PC-9 (cell line): ENCODE data around the gene MACC1. TPM values are rescaled to one million over a fixed set of nuclear protein-coding genes. Genes with fewer than 3 reads are reported as not detected.
A peak's percentile ranks its signal among the peaks of the same experiment; 100 is the strongest.

Experiments used
- BruUV-seq: library from RNA; stranded (reverse); fragments of 400-500 nt; replicated peaks from 2 replicates; lab custom pipeline; 2021; lab: Mats Ljungman, UMichigan
- CTCF ChIA-PET: fragments of 300-600 bp; sonication (Branson Sonifier 250); formaldehyde crosslinking; loops from one replicate; lab custom pipeline; 2022; ENCODE audit warnings: antibody characterized with exemption; lab: Charles Lee
- POLR2A ChIA-PET: fragments of 300-600 bp; sonication (Branson Sonifier 250); formaldehyde crosslinking; loops from one replicate; lab custom pipeline; 2022; ENCODE audit warnings: antibody characterized with exemption; ENCODE audit not compliant: unreplicated experiment; lab: Charles Lee
- DNase-seq, 2 experiments: peaks; one replicate each; pipeline versions ENCODE4 v3.0.0 to v3.0.0-alpha.2; 2015 to 2022; ENCODE audit warnings: mixed read lengths in 1 of 2
- H2AFZ ChIP-seq: fragments of 200-600 bp; sonication (generic); 2 replicates; pipeline ENCODE4 v1.8.1; 2017; ENCODE audit warnings: antibody characterized with exemption
- H3F3A ChIP-seq: fragments of 200-600 bp; sonication (generic); 2 replicates; pipeline ENCODE4 v1.8.1; 2017; ENCODE audit warnings: antibody characterized with exemption, mild to moderate bottlenecking, low read depth; ENCODE audit not compliant: insufficient read depth
- H3K27ac ChIP-seq: fragments of 200-600 bp; sonication (generic); 2 replicates; pipeline ENCODE4 v1.6.1; 2016; ENCODE audit warnings: mixed run types
- H3K27me3 ChIP-seq: fragments of 200-600 bp; sonication (generic); 2 replicates; pipeline ENCODE4 v1.6.1; 2016; ENCODE audit warnings: low read depth, mixed run types; ENCODE audit not compliant: insufficient read depth
- H3K36me3 ChIP-seq: fragments of 200-600 bp; sonication (generic); 2 replicates; pipeline ENCODE4 v1.6.1; 2016; ENCODE audit warnings: low read depth, mixed run types
- H3K4me1 ChIP-seq: fragments of 200-600 bp; sonication (generic); replicated peaks from 2 replicates; pipeline ENCODE4 v1.6.1; 2016; ENCODE audit warnings: mixed run types; ENCODE audit not compliant: insufficient read depth
- H3K4me2 ChIP-seq: fragments of 200-600 bp; sonication (generic); 2 replicates; pipeline ENCODE4 v1.6.1; 2017; ENCODE audit warnings: mixed run types
- H3K4me3 ChIP-seq: fragments of 200-600 bp; sonication (generic); 2 replicates; pipeline ENCODE4 v1.6.1; 2016; ENCODE audit warnings: mixed run types
- H3K79me2 ChIP-seq: fragments of 200-600 bp; sonication (generic); 2 replicates; pipeline ENCODE4 v1.6.1; 2017; ENCODE audit warnings: low read depth, mixed run types
- H3K9me2 ChIP-seq: fragments of 200-600 bp; sonication (generic); 2 replicates; pipeline ENCODE4 v1.8.1; 2017; ENCODE audit warnings: mild to moderate bottlenecking; ENCODE audit not compliant: insufficient read depth
- H3K9me3 ChIP-seq: fragments of 200-600 bp; sonication (generic); 2 replicates; pipeline ENCODE4 v1.8.1; 2016; ENCODE audit warnings: low read depth; ENCODE audit not compliant: insufficient read depth
- H4K20me1 ChIP-seq: fragments of 200-600 bp; sonication (generic); 2 replicates; pipeline ENCODE4 v1.8.1; 2017; ENCODE audit not compliant: insufficient read depth
- CTCF ChIP-seq: fragments of 200-600 bp; sonication (generic); conservative IDR thresholded peaks from 2 replicates; pipeline ENCODE4 v1.6.1; 2017; ENCODE audit warnings: mixed run types, antibody characterized with exemption, mild to moderate bottlenecking, moderate library complexity
- EZH2 ChIP-seq: fragments of 200-600 bp; sonication (generic); IDR thresholded peaks from 2 replicates; pipeline ENCODE4 v1.8.0; 2017; ENCODE audit warnings: antibody characterized with exemption, low read depth
- intact Hi-C: fragments of 100-400 bp; cut with micrococcal nuclease; formaldehyde crosslinking; loops from one replicate; pipeline ENCODE4 v1.10.0; 2022; ENCODE audit not compliant: unreplicated experiment
- total RNA-seq: library from RNA; stranded (reverse); gene quantifications from 2 replicates; pipeline ENCODE4 v1.2.3, GENCODE V29; 2021

Gene MACC1
- total RNA-seq, 1 experiment from 2014 or later = 50.8 TPM

- ChIA-PET POLR2A (no interaction called here), CTCF (no interaction called here)
- H3K79me2 ChIP-seq = no peaks in the 10 kb centered on the region
- H3K4me3 ChIP-seq = no peak overlapping the region
- H3K4me1 ChIP-seq = no peaks in the 10 kb centered on the region
- no peaks in the 10 kb centered on the region for H3K9me2 ChIP-seq
- H3F3A ChIP-seq = no peaks in the 10 kb centered on the region
- no peaks in the 10 kb centered on the region for H3K36me3 ChIP-seq
- intact Hi-C loops = no loop called here
- H2AFZ ChIP-seq = no peak overlapping the region
- H3K27ac ChIP-seq = no peak overlapping the region
- TF ChIP-seq EZH2 = no peak
- TF ChIP-seq CTCF = no peak
- no TSS peak for BruUV-seq
- no peak overlapping the region for H3K4me2 ChIP-seq
- H4K20me1 ChIP-seq = no peaks in the 10 kb centered on the region
- H3K9me3 ChIP-seq = peaks cover 8% of the 10 kb centered on the region; the same call in 1 of the 2 replicates
- DNase-seq = no peak
- no peaks in the 10 kb centered on the region for H3K27me3 ChIP-seq
Observed at GRCh38 chr7:20095436-20095835, 121.7 kb downstream of the MACC1 start.

- Histone ChIP-seq H3K4me1 (peaks cover 10% of the 10 kb centered on the region; the same call in 1 of the 2 replicates), H2AFZ (no peak overlapping the region), H4K20me1 (no peaks in the 10 kb centered on the region), H3K36me3 (no peaks in the 10 kb centered on the region), H3K9me3 (no peaks in the 10 kb centered on the region; the same call in 1 of the 2 replicates), H3K4me2 (peak overlapping the region; percentile 4; the same call in 1 of the 2 replicates), H3K9me2 (no peaks in the 10 kb centered on the region), H3K27ac (no peak overlapping the region; the same call in 1 of the 2 replicates), H3K79me2 (no peaks in the 10 kb centered on the region), H3K4me3 (no peak overlapping the region), H3F3A (no peaks in the 10 kb centered on the region), H3K27me3 (no peaks in the 10 kb centered on the region)
- TF ChIP-seq CTCF (no peak), EZH2 (no peak)
- POLR2A ChIA-PET = no interaction called here
- CTCF ChIA-PET = no interaction called here
- BruUV-seq = no TSS peak
- peak in 1 of 2 experiments; percentile 61 for DNase-seq
- intact Hi-C loops = no loop called here
Observed at GRCh38 chr7:20089431-20089830, 127.8 kb downstream of the MACC1 start.

- DNase-seq = no peak
- no peaks in the 10 kb centered on the region; the same call in 1 of the 2 replicates for H3K9me2 ChIP-seq
- H3K27me3 ChIP-seq = no peaks in the 10 kb centered on the region
- no TSS peak for BruUV-seq
- H3K9me3 ChIP-seq = no peaks in the 10 kb centered on the region
- H3K4me2 ChIP-seq = no peak overlapping the region
- no peaks in the 10 kb centered on the region for H4K20me1 ChIP-seq
- intact Hi-C loops = no loop called here
- POLR2A ChIA-PET = no interaction called here
- no peaks in the 10 kb centered on the region for H3K79me2 ChIP-seq
- no peak overlapping the region for H2AFZ ChIP-seq
- CTCF ChIA-PET = no interaction called here
- no peaks in the 10 kb centered on the region for H3K36me3 ChIP-seq
- H3K4me1 ChIP-seq = peaks cover 19% of the 10 kb centered on the region
- TF ChIP-seq CTCF (no peak), EZH2 (no peak)
- H3K27ac ChIP-seq = no peak overlapping the region
- H3K4me3 ChIP-seq = no peak overlapping the region
- H3F3A ChIP-seq = no peaks in the 10 kb centered on the region
Observed at GRCh38 chr7:20085086-20085485, 132.1 kb downstream of the MACC1 start.

Other genes starting within 250 kb of the MACC1 start
- gene ITGB8, start 113.5 kb upstream of the MACC1 start, total RNA-seq = 19.4 and 20.1 TPM in 2 replicates